ENCODE data around the gene CCDC57. TPM values are rescaled to one million over a fixed set of nuclear protein-coding genes. Genes with fewer than 3 reads are reported as not detected.

CCDC57 gene
- total and polyA plus RNA-seq, 2 of the 4 experiments (the other 2 are of a cell fraction) = 7.3 to 31.3 TPM

- no peak for ATAC-seq (ENCODE audit: low read depth)
- H3K9ac ChIP-seq (ENCODE audit: low read depth, low read length) = no peak overlapping the region
- H3K4ac ChIP-seq (ENCODE audit: low read depth, low read length) = no peak overlapping the region
- no peak overlapping the region for H2BK120ac ChIP-seq (ENCODE audit: low read depth, low read length)
- H3K23ac ChIP-seq (ENCODE audit: low read depth, low read length) = no peak overlapping the region
- no peak overlapping the region for H3K56ac ChIP-seq (ENCODE audit: extremely low read depth, insufficient read depth, low read length)
- no peak overlapping the region for H3K4me3 ChIP-seq (ENCODE audit: insufficient read depth, low read depth, low read length)
- WGBS, 2 experiments (ENCODE audit: extremely low coverage in 2 of 2, insufficient read length in 1 of 2) = 90% methylated on average over 2 of the region's 9 CpGs; no CpG with 5 or more reads in 1 of the 2 experiments
- DNase-seq = no peak
- POLR2A ChIA-PET (ENCODE audit: unreplicated experiment) = no interaction called here
- no peak overlapping the region for H2AFZ ChIP-seq (replicated peaks; ENCODE audit: low read length, poor library complexity)
- H3K9me3 ChIP-seq (ENCODE audit: control insufficient read depth, insufficient read depth, low read length) = no peaks in the 10 kb centered on the region
- H3K9me1 ChIP-seq (ENCODE audit: insufficient read depth, low read length) = no peaks in the 10 kb centered on the region
- dilution Hi-C loops (cut with HindIII; ENCODE audit: low sequenced_read_pairs, unreplicated experiment) (no loop called here), in situ Hi-C loops (cut with MboI; ENCODE audit: low sequenced_read_pairs) (no loop called here), intact Hi-C loops (cut with micrococcal nuclease) (no loop called here)
- H2BK15ac ChIP-seq (ENCODE audit: low read depth, low read length) = no peak overlapping the region
- H2AK5ac ChIP-seq (ENCODE audit: low read depth, low read length) = no peak overlapping the region
- H3K14ac ChIP-seq (replicated peaks; ENCODE audit: low read depth, low read length) = no peak overlapping the region
- H4K91ac ChIP-seq (ENCODE audit: insufficient read depth, low read depth, low read length) = no peak overlapping the region
- TF ChIP-seq MXI1 (IDR thresholded peaks at IDR 0.05; ENCODE audit: borderline replicate concordance, low read depth, low read length) (no peak), CTCF (conservative IDR thresholded peaks at IDR 0.05; ENCODE audit: low read depth, low read length) (no peak), BHLHE40 (IDR thresholded peaks at IDR 0.05; ENCODE audit: low read depth, low read length) (no peak), RAD21 (IDR thresholded peaks at IDR 0.05; ENCODE audit: low read length) (no peak), USF2 (IDR thresholded peaks at IDR 0.05; ENCODE audit: low read depth, low read length) (no peak), CEBPB (IDR thresholded peaks at IDR 0.05; ENCODE audit: low read depth, low read length) (no peak), ELK1 (IDR thresholded peaks at IDR 0.05; ENCODE audit: borderline replicate concordance, low read depth, low read length) (no peak), CHD1 (IDR thresholded peaks at IDR 0.05; ENCODE audit: low read depth, low read length) (no peak), NFE2L2 (IDR thresholded peaks at IDR 0.05; ENCODE audit: low read depth, low read length) (no peak), MAZ (IDR thresholded peaks at IDR 0.05; ENCODE audit: borderline replicate concordance, low read depth, low read length) (no peak), FOS (IDR thresholded peaks at IDR 0.05; ENCODE audit: low read depth, low read length) (no peak), SMC3 (IDR thresholded peaks at IDR 0.05; ENCODE audit: low read depth, low read length) (no peak)
- no peak overlapping the region for H3K18ac ChIP-seq (ENCODE audit: low read depth, low read length)
- H4K5ac ChIP-seq (ENCODE audit: low read depth, low read length) = no peak overlapping the region
- H3K4me2 ChIP-seq (ENCODE audit: low read depth, low read length) = no peak overlapping the region
- H2BK20ac ChIP-seq (ENCODE audit: low read depth, low read length) = no peak overlapping the region
- H4K8ac ChIP-seq (ENCODE audit: low read depth in 2 of 2, low read length in 2 of 2) = no peak overlapping the region
- CTCF ChIA-PET = no interaction called here
- H4K20me1 ChIP-seq (ENCODE audit: insufficient read depth, low read length) = no peaks in the 10 kb centered on the region
- peaks cover 13% of the 10 kb centered on the region for H3K36me3 ChIP-seq (ENCODE audit: control insufficient read depth, insufficient read depth, low read length)
- no peak overlapping the region for H2BK5ac ChIP-seq (ENCODE audit: low read depth, low read length, poor library complexity, severe bottlenecking)
- peaks cover 0 to 7% of the 10 kb centered on the region in 2 experiments; a peak in 1 of 4 replicates for H3K79me1 ChIP-seq (ENCODE audit: low read depth in 1 of 2, low read length in 2 of 2)
- no peak overlapping the region for H2AK9ac ChIP-seq (replicated peaks; ENCODE audit: low read depth, low read length, poor library complexity)
- no peak overlapping the region for H3K27ac ChIP-seq (ENCODE audit: insufficient read depth, low read length)
- H3K27me3 ChIP-seq (ENCODE audit: control insufficient read depth, insufficient read depth, low read length) = no peaks in the 10 kb centered on the region
- BruUV-seq (replicated peaks) = no TSS peak
- no peaks in the 10 kb centered on the region for H3K4me1 ChIP-seq (ENCODE audit: control insufficient read depth, insufficient read depth, low read length)
Observed at GRCh38 chr17:82113422-82113821, 99.2 kb downstream of the CCDC57 start.

All from IMR-90 (cell line).